HepG2 (cell line): ENCODE results near the gene OXLD1. TPM values are rescaled to one million over a fixed set of nuclear protein-coding genes. Genes with fewer than 3 reads are reported as not detected.

Source experiments
- ARHGAP35 ChIP-seq: sonication (generic); formaldehyde crosslinking; IDR thresholded peaks from 2 replicates; pipeline ENCODE4 v1.9.0; 2022; ENCODE audit warnings: mild to moderate bottlenecking, inconsistent platforms, moderate library complexity, missing genetic modification reagents, borderline replicate concordance
- ARNT2 ChIP-seq: sonication (generic); formaldehyde crosslinking; IDR thresholded peaks from 2 replicates; pipeline ENCODE4 v1.8.0; 2022; ENCODE audit warnings: mild to moderate bottlenecking, low read depth, missing genetic modification reagents, moderate library complexity
- ATF1 ChIP-seq: IDR thresholded peaks from 2 replicates; pipeline ENCODE4 v1.6.1; 2016; ENCODE audit warnings: mild to moderate bottlenecking, control low read depth
- ATRX ChIP-seq: sonication (generic); formaldehyde crosslinking; IDR thresholded peaks from 2 replicates; pipeline ENCODE4 v1.4.0; 2020; ENCODE audit warnings: missing genetic modification reagents, borderline replicate concordance
- BORCS8-MEF2B ChIP-seq: sonication (generic); formaldehyde crosslinking; IDR thresholded peaks from 2 replicates; pipeline ENCODE4 v1.8.0; 2022; ENCODE audit warnings: mild to moderate bottlenecking, missing genetic modification reagents
- DR1 ChIP-seq: sonication (generic); formaldehyde crosslinking; IDR thresholded peaks from 2 replicates; pipeline ENCODE4 v1.8.0; 2021; ENCODE audit warnings: mild to moderate bottlenecking, missing genetic modification reagents, inconsistent platforms
- MAX ChIP-seq: IDR thresholded peaks from 2 replicates; pipeline ENCODE4 v1.6.1; 2012; ENCODE audit warnings: inconsistent platforms
- MYPOP ChIP-seq: sonication (generic); formaldehyde crosslinking; IDR thresholded peaks from 2 replicates; pipeline ENCODE4 v1.8.1; 2023; ENCODE audit warnings: mild to moderate bottlenecking, moderate library complexity, missing genetic modification reagents
- NCOR1 ChIP-seq: fragments of 200-600 bp; sonication (generic); IDR thresholded peaks from 2 replicates; pipeline ENCODE4 v1.7.0; 2017; ENCODE audit warnings: antibody characterized with exemption, low read length, borderline replicate concordance
- PAF1 ChIP-seq: IDR thresholded peaks from 2 replicates; pipeline ENCODE4 v1.6.1; 2016; ENCODE audit warnings: missing genetic modification reagents, missing compliant biosample characterization
- POLR2AphosphoS5 ChIP-seq: IDR thresholded peaks from 2 replicates; pipeline ENCODE4 v1.6.1; 2012; ENCODE audit warnings: low read depth, low read length
- SMARCE1 ChIP-seq: fragments of 450-650 bp; IDR thresholded peaks from 2 replicates; pipeline ENCODE4 v1.6.1; 2017; ENCODE audit warnings: borderline replicate concordance
- TEAD3 ChIP-seq: optimal IDR thresholded peaks from 2 replicates; pipeline ENCODE3; 2016; ENCODE audit warnings: borderline replicate concordance
- ZBTB1 ChIP-seq: sonication (generic); formaldehyde crosslinking; IDR thresholded peaks from 2 replicates; pipeline ENCODE4 v1.4.0; 2020; ENCODE audit warnings: missing genetic modification reagents, borderline replicate concordance
- ZBTB3 ChIP-seq: sonication (generic); formaldehyde crosslinking; IDR thresholded peaks from 2 replicates; pipeline ENCODE4 v1.4.0; 2020; ENCODE audit warnings: low read depth, mild to moderate bottlenecking, moderate library complexity, missing genetic modification reagents, borderline replicate concordance
- ZFX ChIP-seq: sonication (generic); formaldehyde crosslinking; IDR thresholded peaks from 2 replicates; pipeline ENCODE4 v1.4.0; 2020; ENCODE audit warnings: mild to moderate bottlenecking, low read depth, missing genetic modification reagents, moderate library complexity
- ZHX1 ChIP-seq: sonication (generic); formaldehyde crosslinking; IDR thresholded peaks from 2 replicates; pipeline ENCODE4 v1.8.1; 2022; ENCODE audit warnings: low read depth, mild to moderate bottlenecking, missing genetic modification reagents
- ZNF136 ChIP-seq: sonication (generic); formaldehyde crosslinking; IDR thresholded peaks from 2 replicates; pipeline ENCODE4 v1.8.1; 2022; ENCODE audit warnings: low read depth, mild to moderate bottlenecking, moderate library complexity, missing genetic modification reagents
- ZNF34 ChIP-seq: sonication (generic); formaldehyde crosslinking; IDR thresholded peaks from 2 replicates; pipeline ENCODE4 v1.4.0; 2020; ENCODE audit warnings: mild to moderate bottlenecking, missing genetic modification reagents, borderline replicate concordance
- ZNF383 ChIP-seq: sonication (generic); formaldehyde crosslinking; IDR thresholded peaks from 2 replicates; pipeline ENCODE4 v1.4.0; 2020; ENCODE audit warnings: missing genetic modification reagents, mild to moderate bottlenecking, borderline replicate concordance
- ZNF556 ChIP-seq: sonication (generic); formaldehyde crosslinking; IDR thresholded peaks from 2 replicates; pipeline ENCODE4 v1.4.0; 2020; ENCODE audit warnings: mild to moderate bottlenecking, missing genetic modification reagents, borderline replicate concordance
- ZNF687 ChIP-seq: sonication (generic); formaldehyde crosslinking; IDR thresholded peaks from 2 replicates; pipeline ENCODE4 v1.5.1; 2020; ENCODE audit warnings: mild to moderate bottlenecking, missing genetic modification reagents, moderate library complexity
- polyA plus RNA-seq, 8 experiments: library from polyadenylated mRNA; depleted of rRNA in 3 of 8; stranded (reverse) in 7 of 8; unstranded in 1 of 8; fragments of >200 nt; fragmentation: Illumina TruSeq in 4 of 8; extraction: Trizol in 4 of 8; gene quantifications; 2 replicates each; pipeline versions ENCODE4 v1.2.1 to v1.2.3, GENCODE V29; 2011 to 2016; ENCODE audit warnings: low read depth in 4 of 8, missing spikeins in 1 of 8, mixed read lengths in 1 of 8; ENCODE audit not compliant: insufficient read depth in 1 of 8
- total RNA-seq, 5 experiments: library from RNA; depleted of rRNA; stranded (reverse); fragments of >200 nt; fragmentation: Illumina TruSeq; extraction: Trizol; gene quantifications; 2 replicates each; pipeline ENCODE4 v1.2.3, GENCODE V29; 2016; ENCODE audit warnings: low read depth in 1 of 5
- TF ChIP-seq, protein P1 (sequence below): IDR thresholded peaks from 2 replicates; pipeline ENCODE4 v1.6.1; 2016

OXLD1 gene
- total and polyA plus RNA-seq, 2 of the 13 experiments (the other 11 are each of a cell fraction or from before 2014, with no cell fraction given) = 27.1 to 37.5 TPM

GRCh38 chr17:81650951-81651350 lies 15.5 kb downstream of the OXLD1 start (continued):
- TF ChIP-seq ZHX1 (CRISPR knock-in tag) = no peak
- 0 out of 2 replicates have a peak, but pooled peaks have one; percentile 19 for TF ChIP-seq ARNT2 (CRISPR knock-in tag)
- TF ChIP-seq ATRX (CRISPR knock-in tag) = no peak
- no peak for TF ChIP-seq ZNF556 (CRISPR knock-in tag)
- TF ChIP-seq POLR2AphosphoS5 = no peak
- TF ChIP-seq ZBTB1 (CRISPR knock-in tag) = no peak
- no peak for TF ChIP-seq ZNF34 (CRISPR knock-in tag)
- TF ChIP-seq SMARCE1 = no peak
- peak; percentile 68; the same call in 1 of the 2 replicates for TF ChIP-seq MAX
- TF ChIP-seq ZNF687 (CRISPR knock-in tag) = peak; percentile 58; the same call in 1 of the 2 replicates
- TF ChIP-seq BORCS8-MEF2B (CRISPR knock-in tag) = no peak
- TF ChIP-seq NCOR1 = no peak
- no peak for TF ChIP-seq ATF1 (CRISPR knock-in tag)
- TF ChIP-seq DR1 = no peak
- no peak for TF ChIP-seq ZBTB3 (CRISPR knock-in tag)
- TF ChIP-seq ARHGAP35 (CRISPR knock-in tag) = no peak
- 0 out of 2 replicates have a peak, but pooled peaks have one; percentile 21 for TF ChIP-seq ZFX (CRISPR knock-in tag)
- TF ChIP-seq TEAD3 (CRISPR knock-in tag) = no peak
- TF ChIP-seq PAF1 (CRISPR knock-in tag) = no peak
- no peak for TF ChIP-seq MYPOP (CRISPR knock-in tag)
- TF ChIP-seq, protein P1, sequence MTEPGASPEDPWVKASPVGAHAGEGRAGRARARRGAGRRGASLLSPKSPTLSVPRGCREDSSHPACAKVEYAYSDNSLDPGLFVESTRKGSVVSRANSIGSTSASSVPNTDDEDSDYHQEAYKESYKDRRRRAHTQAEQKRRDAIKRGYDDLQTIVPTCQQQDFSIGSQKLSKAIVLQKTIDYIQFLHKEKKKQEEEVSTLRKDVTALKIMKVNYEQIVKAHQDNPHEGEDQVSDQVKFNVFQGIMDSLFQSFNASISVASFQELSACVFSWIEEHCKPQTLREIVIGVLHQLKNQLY = no peak
- TF ChIP-seq ZNF136 (CRISPR knock-in tag) = no peak
- no peak for TF ChIP-seq ZNF383 (CRISPR knock-in tag)
